Measurements from ENCODE around the gene EPAS1.

The EPAS1 gene

GRCh38 chr2:46296840-46297545 lies at the start of gene EPAS1:
TSS of gene EPAS1 (plus strand) at chr2:46297407. CDS start at chr2:46297912, 505 bp downstream.
- Mint-ChIP-seq H3K36me3 (no peaks in the 10 kb centered on the region), H3K4me1 (peaks cover 22% of the 10 kb centered on the region), H3K27me3 (peaks cover 22% of the 10 kb centered on the region), H3K4me3 (peak within 1 kb of the TSS; percentile 87), H3K27ac (no peak within 1 kb of the TSS), H3K9me3 (no peaks in the 10 kb centered on the region)

GRCh38 chr2:46248171-46248570 lies 49.0 kb upstream of the EPAS1 start:
- no peaks in the 10 kb centered on the region for H3K36me3 Mint-ChIP-seq
- no peak overlapping the region for H3K4me3 Mint-ChIP-seq
- no peaks in the 10 kb centered on the region for H3K4me1 Mint-ChIP-seq
- H3K27ac Mint-ChIP-seq: no peak overlapping the region
- no peaks in the 10 kb centered on the region for H3K27me3 Mint-ChIP-seq
- no peaks in the 10 kb centered on the region for H3K9me3 Mint-ChIP-seq

GRCh38 chr2:46249654-46250053 lies 47.6 kb upstream of the EPAS1 start:
- no peaks in the 10 kb centered on the region for H3K9me3 Mint-ChIP-seq
- no peak overlapping the region for H3K4me3 Mint-ChIP-seq
- no peaks in the 10 kb centered on the region for H3K27me3 Mint-ChIP-seq
- no peak overlapping the region for H3K27ac Mint-ChIP-seq
- no peaks in the 10 kb centered on the region for H3K36me3 Mint-ChIP-seq
- no peaks in the 10 kb centered on the region for H3K4me1 Mint-ChIP-seq

- no peaks in the 10 kb centered on the region for H3K27me3 Mint-ChIP-seq
- H3K36me3 Mint-ChIP-seq: no peaks in the 10 kb centered on the region
- no peaks in the 10 kb centered on the region for H3K9me3 Mint-ChIP-seq
- no peak overlapping the region for H3K27ac Mint-ChIP-seq
- no peaks in the 10 kb centered on the region for H3K4me1 Mint-ChIP-seq
- no peak overlapping the region for H3K4me3 Mint-ChIP-seq
Observed at GRCh38 chr2:46252891-46253659, 44.1 kb upstream of the EPAS1 start.

- Mint-ChIP-seq H3K4me3 (no peak overlapping the region), H3K27ac (no peak overlapping the region), H3K4me1 (no peaks in the 10 kb centered on the region), H3K36me3 (no peaks in the 10 kb centered on the region), H3K9me3 (no peaks in the 10 kb centered on the region), H3K27me3 (no peaks in the 10 kb centered on the region)
Observed at GRCh38 chr2:46254474-46254873, 42.7 kb upstream of the EPAS1 start.

GRCh38 chr2:46256563-46257142 lies 40.6 kb upstream of the EPAS1 start:
- H3K27ac Mint-ChIP-seq: no peak overlapping the region
- H3K36me3 Mint-ChIP-seq: no peaks in the 10 kb centered on the region
- no peak overlapping the region for H3K4me3 Mint-ChIP-seq
- no peaks in the 10 kb centered on the region for H3K27me3 Mint-ChIP-seq
- no peaks in the 10 kb centered on the region for H3K9me3 Mint-ChIP-seq
- no peaks in the 10 kb centered on the region for H3K4me1 Mint-ChIP-seq

GRCh38 chr2:46257476-46257875 lies 39.7 kb upstream of the EPAS1 start:
- Mint-ChIP-seq H3K4me3 (no peak overlapping the region), H3K36me3 (no peaks in the 10 kb centered on the region), H3K9me3 (no peaks in the 10 kb centered on the region), H3K4me1 (no peaks in the 10 kb centered on the region), H3K27me3 (no peaks in the 10 kb centered on the region), H3K27ac (no peak overlapping the region)

- Mint-ChIP-seq H3K4me1 (no peaks in the 10 kb centered on the region), H3K36me3 (no peaks in the 10 kb centered on the region), H3K27me3 (no peaks in the 10 kb centered on the region), H3K4me3 (no peak overlapping the region), H3K27ac (no peak overlapping the region), H3K9me3 (no peaks in the 10 kb centered on the region)
Observed at GRCh38 chr2:46257980-46258379, 39.2 kb upstream of the EPAS1 start.

GRCh38 chr2:46258937-46259776 lies 38.0 kb upstream of the EPAS1 start:
- H3K4me1 Mint-ChIP-seq: no peaks in the 10 kb centered on the region
- H3K36me3 Mint-ChIP-seq: no peaks in the 10 kb centered on the region
- H3K9me3 Mint-ChIP-seq: no peaks in the 10 kb centered on the region
- H3K27ac Mint-ChIP-seq: no peak overlapping the region
- no peaks in the 10 kb centered on the region for H3K27me3 Mint-ChIP-seq
- no peak overlapping the region for H3K4me3 Mint-ChIP-seq

- Mint-ChIP-seq H3K27ac (no peak overlapping the region), H3K27me3 (no peaks in the 10 kb centered on the region), H3K4me1 (no peaks in the 10 kb centered on the region), H3K9me3 (no peaks in the 10 kb centered on the region), H3K4me3 (no peak overlapping the region), H3K36me3 (no peaks in the 10 kb centered on the region)
Observed at GRCh38 chr2:46259777-46260168, 37.4 kb upstream of the EPAS1 start.

GRCh38 chr2:46260305-46260704 lies 36.9 kb upstream of the EPAS1 start:
- Mint-ChIP-seq H3K27ac (no peak overlapping the region), H3K27me3 (no peaks in the 10 kb centered on the region), H3K4me3 (no peak overlapping the region), H3K4me1 (no peaks in the 10 kb centered on the region), H3K36me3 (no peaks in the 10 kb centered on the region), H3K9me3 (no peaks in the 10 kb centered on the region)

- H3K36me3 Mint-ChIP-seq: no peaks in the 10 kb centered on the region
- no peaks in the 10 kb centered on the region for H3K9me3 Mint-ChIP-seq
- H3K27ac Mint-ChIP-seq: no peak overlapping the region
- H3K4me1 Mint-ChIP-seq: no peaks in the 10 kb centered on the region
- no peak overlapping the region for H3K4me3 Mint-ChIP-seq
- no peaks in the 10 kb centered on the region for H3K27me3 Mint-ChIP-seq
Observed at GRCh38 chr2:46262248-46262938, 34.8 kb upstream of the EPAS1 start.

- H3K4me3 Mint-ChIP-seq: no peak overlapping the region
- no peaks in the 10 kb centered on the region for H3K36me3 Mint-ChIP-seq
- H3K9me3 Mint-ChIP-seq: no peaks in the 10 kb centered on the region
- H3K27me3 Mint-ChIP-seq: peaks cover 2% of the 10 kb centered on the region
- H3K27ac Mint-ChIP-seq: no peak overlapping the region
- H3K4me1 Mint-ChIP-seq: no peaks in the 10 kb centered on the region
Observed at GRCh38 chr2:46263347-46263746, 33.9 kb upstream of the EPAS1 start.

GRCh38 chr2:46264447-46264846 lies 32.8 kb upstream of the EPAS1 start:
- H3K36me3 Mint-ChIP-seq: no peaks in the 10 kb centered on the region
- no peak overlapping the region for H3K27ac Mint-ChIP-seq

GRCh38 chr2:46266134-46266533 lies 31.1 kb upstream of the EPAS1 start:
- Mint-ChIP-seq H3K27me3 (peaks cover 2% of the 10 kb centered on the region), H3K36me3 (no peaks in the 10 kb centered on the region), H3K9me3 (no peaks in the 10 kb centered on the region), H3K27ac (no peak overlapping the region), H3K4me3 (no peak overlapping the region), H3K4me1 (no peaks in the 10 kb centered on the region)

More at GRCh38 chr2:46264447-46264846, 32.8 kb upstream of the EPAS1 start:
- Mint-ChIP-seq H3K9me3 (no peaks in the 10 kb centered on the region), H3K27me3 (peaks cover 2% of the 10 kb centered on the region), H3K4me3 (no peak overlapping the region), H3K4me1 (no peaks in the 10 kb centered on the region)

Measured in activated naive CD4-positive, alpha-beta T cell treated with anti-CD3 and anti-CD28 coated beads, Interleukin-2, amount 50 U/mL, for 24 hours (primary cell).